ENCODE measurements around the gene RACK1. TPM values are rescaled to one million over a fixed set of nuclear protein-coding genes. Genes with fewer than 3 reads are reported as not detected.

RACK1 gene
- total and polyA plus RNA-seq, 2 donors (not counting 3 experiments of a cell fraction or from before 2014, with no cell fraction given): 1,910 to 5,629 TPM

DNA sequence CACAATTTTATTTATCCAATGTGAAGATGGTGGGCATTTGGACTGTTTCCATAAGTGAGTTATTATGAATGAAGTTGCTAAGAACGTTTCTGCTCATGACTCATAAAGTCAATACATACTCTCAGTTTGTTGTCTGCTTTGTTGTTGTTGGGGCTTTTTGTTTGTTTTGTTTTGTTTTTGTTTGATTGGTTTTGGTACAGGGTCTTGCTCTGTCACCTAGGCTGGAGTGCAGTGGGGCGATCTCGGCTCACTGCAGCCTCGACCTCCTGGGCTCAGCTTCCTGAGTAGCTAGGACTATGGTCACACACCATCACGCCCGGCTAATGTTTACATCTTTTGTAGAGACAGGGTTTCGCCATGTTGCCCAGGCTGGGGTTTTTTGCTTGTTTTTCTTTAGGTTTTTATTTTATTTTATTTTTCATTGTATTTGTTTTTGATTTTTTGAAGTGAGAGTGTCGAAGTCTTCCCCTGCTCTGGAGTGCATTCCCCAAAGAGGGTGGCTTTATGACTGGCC is 56.7 kb downstream of the RACK1 start:
- Histone ChIP-seq H3K4me2 (ENCODE audit: insufficient read depth, low read length) (peak overlapping the region; percentile 41), H3K9me3 (replicated peaks; ENCODE audit: control insufficient read depth, insufficient read depth, low read length) (no peaks in the 10 kb centered on the region), H3K9me1 (replicated peaks; ENCODE audit: control insufficient read depth, extremely low read depth, insufficient read depth, low read length) (no peaks in the 10 kb centered on the region), H3K79me2 (ENCODE audit: control insufficient read depth, insufficient read depth, low read length) (no peaks in the 10 kb centered on the region), H3K4me1 (ENCODE audit: control insufficient read depth, extremely low read depth, insufficient read depth, low read length) (peaks cover 12% of the 10 kb centered on the region), H3K27me3 (ENCODE audit: control insufficient read depth in 2 of 2, insufficient read depth in 2 of 2, low read length in 2 of 2) (no peaks in the 10 kb centered on the region), H2AFZ (ENCODE audit: low read depth, low read length) (peak overlapping the region; percentile 55), H3K27ac (ENCODE audit: insufficient read depth, low read depth, low read length) (peak overlapping the region; percentile 28), H4K20me1 (replicated peaks; ENCODE audit: control insufficient read depth, extremely low read depth, insufficient read depth, low read length) (no peaks in the 10 kb centered on the region), H3K36me3 (ENCODE audit: control insufficient read depth in 2 of 2, extremely low read depth in 1 of 2, insufficient read depth in 2 of 2, low read length in 2 of 2) (no peaks in the 10 kb centered on the region), H3K9ac (replicated peaks; ENCODE audit: extremely low read depth, insufficient read depth, low read length) (peak overlapping the region; percentile 36), H3K4me3 (replicated peaks in 1 of 3; ENCODE audit: insufficient read depth in 1 of 3, low read depth in 1 of 3, low read length in 3 of 3) (peak overlapping the region in 2 of 3 experiments; percentile 10 to 26)
- dilution Hi-C loops (cut with MboI; ENCODE audit: extremely low pct_ligation_motif_present, low sequenced_read_pairs): no loop called here
- ChIA-PET CTCF (interaction anchor here (1.0 to 10.2 kb wide), 2 partner anchors 18 to 19 kb away, joined by 3 to 95 read pairs; partner anchors contain the start of gene TRIM7), POLR2A (interaction anchor here (1.2 kb wide), 1 partner anchor 20 kb away, joined by 8 read pairs; no protein-coding TSS in a partner anchor)
- no TSS peak for BruUV-seq (replicated peaks)
- TF ChIP-seq MYC (IDR thresholded peaks at IDR 0.05; ENCODE audit: low read depth, low read length) (no peak), GATA2 (IDR thresholded peaks at IDR 0.05; ENCODE audit: insufficient read depth, insufficient read length, low read depth, low read length) (no peak), FOS (IDR thresholded peaks at IDR 0.05; ENCODE audit: borderline replicate concordance, insufficient read depth, low read length) (no peak), EZH2 (IDR thresholded peaks at IDR 0.05; ENCODE audit: borderline replicate concordance, low read depth, low read length, severe bottlenecking) (no peak)
- TF ChIP-seq, protein P1, sequence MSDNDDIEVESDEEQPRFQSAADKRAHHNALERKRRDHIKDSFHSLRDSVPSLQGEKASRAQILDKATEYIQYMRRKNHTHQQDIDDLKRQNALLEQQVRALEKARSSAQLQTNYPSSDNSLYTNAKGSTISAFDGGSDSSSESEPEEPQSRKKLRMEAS (IDR thresholded peaks at IDR 0.05; ENCODE audit: insufficient read depth, insufficient read length): no peak
- TF ChIP-seq, protein P2, sequence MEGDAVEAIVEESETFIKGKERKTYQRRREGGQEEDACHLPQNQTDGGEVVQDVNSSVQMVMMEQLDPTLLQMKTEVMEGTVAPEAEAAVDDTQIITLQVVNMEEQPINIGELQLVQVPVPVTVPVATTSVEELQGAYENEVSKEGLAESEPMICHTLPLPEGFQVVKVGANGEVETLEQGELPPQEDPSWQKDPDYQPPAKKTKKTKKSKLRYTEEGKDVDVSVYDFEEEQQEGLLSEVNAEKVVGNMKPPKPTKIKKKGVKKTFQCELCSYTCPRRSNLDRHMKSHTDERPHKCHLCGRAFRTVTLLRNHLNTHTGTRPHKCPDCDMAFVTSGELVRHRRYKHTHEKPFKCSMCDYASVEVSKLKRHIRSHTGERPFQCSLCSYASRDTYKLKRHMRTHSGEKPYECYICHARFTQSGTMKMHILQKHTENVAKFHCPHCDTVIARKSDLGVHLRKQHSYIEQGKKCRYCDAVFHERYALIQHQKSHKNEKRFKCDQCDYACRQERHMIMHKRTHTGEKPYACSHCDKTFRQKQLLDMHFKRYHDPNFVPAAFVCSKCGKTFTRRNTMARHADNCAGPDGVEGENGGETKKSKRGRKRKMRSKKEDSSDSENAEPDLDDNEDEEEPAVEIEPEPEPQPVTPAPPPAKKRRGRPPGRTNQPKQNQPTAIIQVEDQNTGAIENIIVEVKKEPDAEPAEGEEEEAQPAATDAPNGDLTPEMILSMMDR (IDR thresholded peaks at IDR 0.05; ENCODE audit: extremely low read depth in 1 of 2, insufficient read depth in 1 of 2, low read depth in 1 of 2, low read length in 2 of 2): no peak
- intact Hi-C loops (cut with micrococcal nuclease): loop anchor here (5.0 to 10.0 kb wide), 2 partner anchors 385 to 692 kb away; partner anchors contain the start of genes CNOT6 and MGAT1
- no peak for FAIRE-seq
- DNase-seq (ENCODE audit: low read depth, low spot score): peak; percentile 15

Small RNAs within 50 kb of the gene (microRNA-seq; reads per million reads assigned to microRNA genes)
- gene MIR4638 (ENCODE audit: borderline number of aligned reads, borderline replicate concordance): not detected

Small RNAs within 50 kb of the gene (small RNA-seq; reads per million reads assigned to genes)
- gene MIR4638 (ENCODE audit: insufficient read depth, insufficient read length, low read depth, low replicate concordance) (not detected), gene SNORD95 (ENCODE audit: insufficient read depth, insufficient read length, low read depth, low replicate concordance) (not detected), gene SNORD96A (ENCODE audit: insufficient read depth, insufficient read length, low read depth, low replicate concordance) (not detected)

Other genes starting within 250 kb of the RACK1 start
- 0.13 TPM in 1 of 2 replicates, not detected in the other for gene BTNL9, start 203.6 kb downstream of the RACK1 start, total RNA-seq
- 0.33 TPM in 1 of 2 replicates, not detected in the other for gene BTNL9, start 203.6 kb downstream of the RACK1 start, polyA plus RNA-seq
- not detected in 2 replicates for gene OR2V1, start 112.7 kb downstream of the RACK1 start, total RNA-seq
- not detected in 2 replicates for gene OR2V1, start 112.7 kb downstream of the RACK1 start, polyA plus RNA-seq
- gene OR2V2, start 96.3 kb downstream of the RACK1 start, total RNA-seq: not detected in 2 replicates
- gene OR2V2, start 96.3 kb downstream of the RACK1 start, polyA plus RNA-seq: not detected in 2 replicates
- 3.4 and 4.1 TPM in 2 replicates for gene TRIM7, start 38.7 kb downstream of the RACK1 start, total RNA-seq
- gene TRIM7, start 38.7 kb downstream of the RACK1 start, polyA plus RNA-seq: 2.2 and 2.7 TPM in 2 replicates
- gene TRIM41, start 20.6 kb downstream of the RACK1 start, total RNA-seq: 17.3 and 19.9 TPM in 2 replicates
- gene TRIM41, start 20.6 kb downstream of the RACK1 start, polyA plus RNA-seq: 11.2 and 12.8 TPM in 2 replicates
- 9.6 and 10.1 TPM in 2 replicates for gene TRIM52, start 17.2 kb upstream of the RACK1 start, total RNA-seq
- 5.1 and 5.6 TPM in 2 replicates for gene TRIM52, start 17.2 kb upstream of the RACK1 start, polyA plus RNA-seq
- gene OR4F3, start 123.4 kb upstream of the RACK1 start, total RNA-seq: not detected in 2 replicates
- gene OR4F3, start 123.4 kb upstream of the RACK1 start, polyA plus RNA-seq: not detected in 2 replicates

Measured in endothelial cell of umbilical vein (primary cell).